GM23248 (cell line): ENCODE results near the gene CHST13. TPM values are rescaled to one million over a fixed set of nuclear protein-coding genes. Genes with fewer than 3 reads are reported as not detected.

ENCODE experiments used
- DNase-seq: peaks from one replicate; pipeline ENCODE4 v3.0.0-alpha.2; 2015
- H2AFZ ChIP-seq: fragments of 200-600 bp; sonication (generic); 2 replicates; pipeline ENCODE4 v1.6.1; 2016; ENCODE audit warnings: antibody characterized with exemption
- H3F3A ChIP-seq: fragments of 200-600 bp; sonication (generic); 2 replicates; pipeline ENCODE4 v1.6.1; 2016; ENCODE audit warnings: mild to moderate bottlenecking, antibody characterized with exemption, mixed run types; ENCODE audit not compliant: insufficient read depth
- H3K27ac ChIP-seq: fragments of 200-600 bp; sonication (generic); 2 replicates; pipeline ENCODE4 v1.5.1; 2016; ENCODE audit warnings: mild to moderate bottlenecking
- H3K27me3 ChIP-seq: fragments of 200-600 bp; sonication (generic); replicated peaks from 2 replicates; pipeline ENCODE4 v1.6.1; 2016; ENCODE audit warnings: mild to moderate bottlenecking; ENCODE audit not compliant: insufficient read depth
- H3K36me3 ChIP-seq: fragments of 200-600 bp; sonication (generic); 2 replicates; pipeline ENCODE4 v1.6.1; 2016; ENCODE audit warnings: low read depth, mild to moderate bottlenecking
- H3K4me1 ChIP-seq: fragments of 200-600 bp; sonication (generic); 2 replicates; pipeline ENCODE4 v1.6.1; 2016; ENCODE audit warnings: mild to moderate bottlenecking; ENCODE audit not compliant: insufficient read depth
- H3K4me2 ChIP-seq: fragments of 200-600 bp; sonication (generic); one replicate; pipeline ENCODE4 v1.6.1; 2016; ENCODE audit warnings: mild to moderate bottlenecking; ENCODE audit not compliant: unreplicated experiment
- H3K4me3 ChIP-seq: fragments of 200-600 bp; sonication (generic); 2 replicates; pipeline ENCODE4 v1.5.1; 2016; ENCODE audit warnings: mild to moderate bottlenecking
- H3K79me2 ChIP-seq: fragments of 200-600 bp; sonication (generic); 2 replicates; pipeline ENCODE4 v1.6.1; 2016; ENCODE audit warnings: mild to moderate bottlenecking; ENCODE audit not compliant: insufficient read depth
- H3K9ac ChIP-seq: fragments of 200-600 bp; sonication (generic); 2 replicates; pipeline ENCODE4 v1.6.1; 2016; ENCODE audit warnings: mild to moderate bottlenecking
- H3K9me2 ChIP-seq: fragments of 200-600 bp; sonication (generic); 2 replicates; pipeline ENCODE4 v1.6.1; 2016; ENCODE audit warnings: mixed run types, mild to moderate bottlenecking, moderate library complexity; ENCODE audit not compliant: insufficient read depth
- H3K9me3 ChIP-seq: fragments of 200-600 bp; sonication (generic); one replicate; pipeline ENCODE4 v1.6.1; 2017; ENCODE audit warnings: low read depth
- H4K20me1 ChIP-seq: fragments of 200-600 bp; sonication (generic); 2 replicates; pipeline ENCODE4 v1.6.0; 2016; ENCODE audit not compliant: insufficient read depth
- EZH2 ChIP-seq: fragments of 200-600 bp; sonication (generic); IDR thresholded peaks from 2 replicates; pipeline ENCODE4 v1.6.1; 2018; ENCODE audit warnings: antibody characterized with exemption, mild to moderate bottlenecking; ENCODE audit not compliant: insufficient read depth, poor library complexity, severe bottlenecking
- EZH2phosphoT487 ChIP-seq: fragments of 200-600 bp; sonication (generic); IDR thresholded peaks from 2 replicates; pipeline ENCODE4 v1.6.1; 2018; ENCODE audit warnings: antibody characterized with exemption, moderate library complexity, mild to moderate bottlenecking, low read depth; ENCODE audit not compliant: insufficient read depth
- WGBS, 2 experiments: methylation state at CpG; one replicate each; pipeline ENCODE4 v1.1.6; 2015 to 2017; ENCODE audit warnings: low lambda C conversion rate in 2 of 2, low coverage in 1 of 2; ENCODE audit errors: missing lambda C conversion rate in 2 of 2; 5-methylcytosine and 5-hydroxymethylcytosine counted together
- in situ Hi-C: fragments of 300-500 bp; cut with MboI; formaldehyde crosslinking; loops from 2 replicates; pipeline ENCODE4 v1.15.0; 2020
- polyA plus RNA-seq: library from polyadenylated mRNA; unstranded; fragments of >200 nt; fragmentation: Nextera tagmentation; extraction: Ambion mirVana; gene quantifications from 2 replicates; pipeline ENCODE4 v1.2.1, GENCODE V29; 2016
- total RNA-seq: library from RNA; depleted of rRNA; stranded (reverse); fragments of >200 nt; shearing (Covaris generic); gene quantifications from 2 replicates; pipeline ENCODE4 v1.2.3, GENCODE V29; 2014

The CHST13 gene
- total and polyA plus RNA-seq, 2 experiments from 2014 or later = 0.11 TPM; not detected in 1

- Histone ChIP-seq H2AFZ (no peak overlapping the region), H4K20me1 (no peaks in the 10 kb centered on the region), H3K36me3 (no peaks in the 10 kb centered on the region), H3K27me3 (0 out of 2 replicates have a peak, but pooled peaks cover 20% of the 10 kb centered on the region), H3K9me2 (no peaks in the 10 kb centered on the region), H3K9me3 (no peaks in the 10 kb centered on the region), H3K4me3 (no peak overlapping the region), H3K9ac (no peak overlapping the region), H3F3A (no peaks in the 10 kb centered on the region), H3K4me2 (no peak overlapping the region), H3K27ac (no peak overlapping the region), H3K4me1 (no peaks in the 10 kb centered on the region), H3K79me2 (no peaks in the 10 kb centered on the region)
- in situ Hi-C loops = no loop called here
- no peak for DNase-seq
- 69 to 73% methylated on average over 10 of the region's 10 CpGs for WGBS, 2 experiments
- TF ChIP-seq EZH2phosphoT487 (no peak), EZH2 (no peak)
These were observed 4.2 kb upstream of the CHST13 start for GRCh38 chr3:126519506-126520455.

GRCh38 chr3:126521122-126521891 is 2.6 kb upstream of the CHST13 start:
- no peaks in the 10 kb centered on the region for H3F3A ChIP-seq
- in situ Hi-C loops = no loop called here
- no peak overlapping the region for H3K9ac ChIP-seq
- no peaks in the 10 kb centered on the region for H3K4me1 ChIP-seq
- no peak overlapping the region for H3K4me2 ChIP-seq
- 45 to 54% methylated on average over 10 to 11 of the region's 11 CpGs for WGBS, 2 experiments
- TF ChIP-seq EZH2 (no peak), EZH2phosphoT487 (no peak)
- H3K9me3 ChIP-seq = no peaks in the 10 kb centered on the region
- H3K79me2 ChIP-seq = no peaks in the 10 kb centered on the region
- peak; percentile 30 for DNase-seq
- no peaks in the 10 kb centered on the region for H3K36me3 ChIP-seq
- H4K20me1 ChIP-seq = no peaks in the 10 kb centered on the region
- no peaks in the 10 kb centered on the region for H3K9me2 ChIP-seq
- 0 out of 2 replicates have a peak, but pooled peaks cover 20% of the 10 kb centered on the region for H3K27me3 ChIP-seq
- H2AFZ ChIP-seq = no peak overlapping the region
- H3K27ac ChIP-seq = no peak overlapping the region
- no peak overlapping the region for H3K4me3 ChIP-seq

- no peak overlapping the region for H3K9ac ChIP-seq
- no peak overlapping the region for H3K27ac ChIP-seq
- no peaks in the 10 kb centered on the region for H4K20me1 ChIP-seq
- no peak overlapping the region for H2AFZ ChIP-seq
- TF ChIP-seq EZH2 = no peak
- no peak for TF ChIP-seq EZH2phosphoT487
- WGBS, 2 experiments = 0 to 2% methylated on average over 6 of the region's 6 CpGs
- H3K4me3 ChIP-seq = no peak overlapping the region
- in situ Hi-C loops = no loop called here
- H3K9me3 ChIP-seq = no peaks in the 10 kb centered on the region
- H3K4me1 ChIP-seq = no peaks in the 10 kb centered on the region
- 0 out of 2 replicates have a peak, but pooled peaks cover 20% of the 10 kb centered on the region for H3K27me3 ChIP-seq
- no peaks in the 10 kb centered on the region for H3K79me2 ChIP-seq
- H3K36me3 ChIP-seq = no peaks in the 10 kb centered on the region
- no peaks in the 10 kb centered on the region for H3F3A ChIP-seq
- H3K9me2 ChIP-seq = no peaks in the 10 kb centered on the region
- no peak overlapping the region for H3K4me2 ChIP-seq
- DNase-seq = peak; percentile 68
These were observed 1.6 kb upstream of the CHST13 start for GRCh38 chr3:126522363-126522788.

- in situ Hi-C loops = no loop called here
- no peaks in the 10 kb centered on the region for H3F3A ChIP-seq
These were observed 554 bp downstream of the CHST13 start for GRCh38 chr3:126524429-126524988.

More at GRCh38 chr3:126524429-126524988, 554 bp downstream of the CHST13 start:
- peak overlapping the region; percentile 60 for H3K4me2 ChIP-seq
- no peak overlapping the region for H3K27ac ChIP-seq
- peak; percentile 36 for DNase-seq
- H3K9me3 ChIP-seq = no peaks in the 10 kb centered on the region
- no peaks in the 10 kb centered on the region for H3K4me1 ChIP-seq
- 0 out of 2 replicates have a peak, but pooled peaks cover 12% of the 10 kb centered on the region for H3K27me3 ChIP-seq
- H3K9me2 ChIP-seq = no peaks in the 10 kb centered on the region
- H2AFZ ChIP-seq = peak overlapping the region; percentile 40
- no peak overlapping the region for H3K9ac ChIP-seq
- no peak for TF ChIP-seq EZH2
- TF ChIP-seq EZH2phosphoT487 = no peak
- peak overlapping the region; percentile 60 for H3K4me3 ChIP-seq
- no peaks in the 10 kb centered on the region for H4K20me1 ChIP-seq
- H3K79me2 ChIP-seq = no peaks in the 10 kb centered on the region
- H3K36me3 ChIP-seq = no peaks in the 10 kb centered on the region
- WGBS, 2 experiments = 7 to 12% methylated on average over 21 to 30 of the region's 31 CpGs
